GM23248 (cell line): Measurements from ENCODE around the gene IL18BP. TPM values are rescaled to one million over a fixed set of nuclear protein-coding genes. Genes with fewer than 3 reads are reported as not detected.
A peak's percentile ranks its signal among the peaks of the same experiment; 100 is the strongest.

Source experiments
- DNase-seq: peaks from one replicate; pipeline ENCODE4 v3.0.0-alpha.2; 2015
- H2AFZ ChIP-seq: fragments of 200-600 bp; sonication (generic); 2 replicates; pipeline ENCODE4 v1.6.1; 2016; ENCODE audit warnings: antibody characterized with exemption
- H3F3A ChIP-seq: fragments of 200-600 bp; sonication (generic); 2 replicates; pipeline ENCODE4 v1.6.1; 2016; ENCODE audit warnings: mild to moderate bottlenecking, antibody characterized with exemption, mixed run types; ENCODE audit not compliant: insufficient read depth
- H3K27ac ChIP-seq: fragments of 200-600 bp; sonication (generic); 2 replicates; pipeline ENCODE4 v1.5.1; 2016; ENCODE audit warnings: mild to moderate bottlenecking
- H3K27me3 ChIP-seq: fragments of 200-600 bp; sonication (generic); replicated peaks from 2 replicates; pipeline ENCODE4 v1.6.1; 2016; ENCODE audit warnings: mild to moderate bottlenecking; ENCODE audit not compliant: insufficient read depth
- H3K36me3 ChIP-seq: fragments of 200-600 bp; sonication (generic); 2 replicates; pipeline ENCODE4 v1.6.1; 2016; ENCODE audit warnings: low read depth, mild to moderate bottlenecking
- H3K4me1 ChIP-seq: fragments of 200-600 bp; sonication (generic); 2 replicates; pipeline ENCODE4 v1.6.1; 2016; ENCODE audit warnings: mild to moderate bottlenecking; ENCODE audit not compliant: insufficient read depth
- H3K4me2 ChIP-seq: fragments of 200-600 bp; sonication (generic); one replicate; pipeline ENCODE4 v1.6.1; 2016; ENCODE audit warnings: mild to moderate bottlenecking; ENCODE audit not compliant: unreplicated experiment
- H3K4me3 ChIP-seq: fragments of 200-600 bp; sonication (generic); 2 replicates; pipeline ENCODE4 v1.5.1; 2016; ENCODE audit warnings: mild to moderate bottlenecking
- H3K79me2 ChIP-seq: fragments of 200-600 bp; sonication (generic); 2 replicates; pipeline ENCODE4 v1.6.1; 2016; ENCODE audit warnings: mild to moderate bottlenecking; ENCODE audit not compliant: insufficient read depth
- H3K9ac ChIP-seq: fragments of 200-600 bp; sonication (generic); 2 replicates; pipeline ENCODE4 v1.6.1; 2016; ENCODE audit warnings: mild to moderate bottlenecking
- H3K9me2 ChIP-seq: fragments of 200-600 bp; sonication (generic); 2 replicates; pipeline ENCODE4 v1.6.1; 2016; ENCODE audit warnings: mixed run types, mild to moderate bottlenecking, moderate library complexity; ENCODE audit not compliant: insufficient read depth
- H3K9me3 ChIP-seq: fragments of 200-600 bp; sonication (generic); one replicate; pipeline ENCODE4 v1.6.1; 2017; ENCODE audit warnings: low read depth
- H4K20me1 ChIP-seq: fragments of 200-600 bp; sonication (generic); 2 replicates; pipeline ENCODE4 v1.6.0; 2016; ENCODE audit not compliant: insufficient read depth
- EZH2 ChIP-seq: fragments of 200-600 bp; sonication (generic); IDR thresholded peaks from 2 replicates; pipeline ENCODE4 v1.6.1; 2018; ENCODE audit warnings: antibody characterized with exemption, mild to moderate bottlenecking; ENCODE audit not compliant: insufficient read depth, poor library complexity, severe bottlenecking
- EZH2phosphoT487 ChIP-seq: fragments of 200-600 bp; sonication (generic); IDR thresholded peaks from 2 replicates; pipeline ENCODE4 v1.6.1; 2018; ENCODE audit warnings: antibody characterized with exemption, moderate library complexity, mild to moderate bottlenecking, low read depth; ENCODE audit not compliant: insufficient read depth
- WGBS, 2 experiments: methylation state at CpG; one replicate each; pipeline ENCODE4 v1.1.6; 2015 to 2017; ENCODE audit warnings: low lambda C conversion rate in 2 of 2, low coverage in 1 of 2; ENCODE audit errors: missing lambda C conversion rate in 2 of 2; 5-methylcytosine and 5-hydroxymethylcytosine counted together
- in situ Hi-C: fragments of 300-500 bp; cut with MboI; formaldehyde crosslinking; loops from 2 replicates; pipeline ENCODE4 v1.15.0; 2020
- polyA plus RNA-seq: library from polyadenylated mRNA; unstranded; fragments of >200 nt; fragmentation: Nextera tagmentation; extraction: Ambion mirVana; gene quantifications from 2 replicates; pipeline ENCODE4 v1.2.1, GENCODE V29; 2016
- total RNA-seq: library from RNA; depleted of rRNA; stranded (reverse); fragments of >200 nt; shearing (Covaris generic); gene quantifications from 2 replicates; pipeline ENCODE4 v1.2.3, GENCODE V29; 2014

The IL18BP gene
- total and polyA plus RNA-seq, 2 experiments from 2014 or later, result 0.44 to 2.5 TPM

- Histone ChIP-seq H2AFZ (no peak overlapping the region), H3K4me3 (no peak overlapping the region), H3F3A (peaks cover 21% of the 10 kb centered on the region), H3K9me2 (no peaks in the 10 kb centered on the region), H3K27ac (no peak overlapping the region), H3K79me2 (no peaks in the 10 kb centered on the region), H4K20me1 (no peaks in the 10 kb centered on the region), H3K36me3 (0 out of 2 replicates have a peak, but pooled peaks cover 7% of the 10 kb centered on the region), H3K9me3 (no peaks in the 10 kb centered on the region), H3K4me1 (no peaks in the 10 kb centered on the region), H3K27me3 (no peaks in the 10 kb centered on the region), H3K9ac (peak overlapping the region; percentile 34; the same call in 1 of the 2 replicates), H3K4me2 (peak overlapping the region; percentile 44)
- in situ Hi-C loops, result no loop called here
- DNase-seq, result no peak
- no peak for TF ChIP-seq EZH2
- no peak for TF ChIP-seq EZH2phosphoT487
- 66 to 70% methylated on average over 8 of the region's 8 CpGs for WGBS, 2 experiments
Measured at GRCh38 chr11:71999798-72000197, 1.1 kb downstream of the IL18BP start.

GRCh38 chr11:72000202-72000867 lies 1.6 kb downstream of the IL18BP start:
- no peak overlapping the region for H3K4me3 ChIP-seq

GRCh38 chr11:72001285-72001684 lies 2.6 kb downstream of the IL18BP start:
- Histone ChIP-seq H3K9me2 (no peaks in the 10 kb centered on the region), H2AFZ (no peak overlapping the region), H3K27ac (no peak overlapping the region), H3K9ac (no peak overlapping the region), H3K36me3 (peaks cover 21% of the 10 kb centered on the region; the same call in 1 of the 2 replicates), H3K9me3 (no peaks in the 10 kb centered on the region), H3F3A (peaks cover 32% of the 10 kb centered on the region), H3K4me2 (no peak overlapping the region), H3K79me2 (no peaks in the 10 kb centered on the region), H3K4me1 (no peaks in the 10 kb centered on the region), H4K20me1 (no peaks in the 10 kb centered on the region), H3K4me3 (no peak overlapping the region), H3K27me3 (no peaks in the 10 kb centered on the region)
- in situ Hi-C loops, result no loop called here
- 88 to 90% methylated on average over 11 of the region's 11 CpGs for WGBS, 2 experiments
- no peak for DNase-seq
- no peak for TF ChIP-seq EZH2phosphoT487
- TF ChIP-seq EZH2, result no peak

More at GRCh38 chr11:72000202-72000867, 1.6 kb downstream of the IL18BP start:
- H2AFZ ChIP-seq, result no peak overlapping the region
- no peak overlapping the region for H3K27ac ChIP-seq
- in situ Hi-C loops, result no loop called here
- 88 to 89% methylated on average over 9 to 10 of the region's 10 CpGs for WGBS, 2 experiments
- H3F3A ChIP-seq, result peaks cover 25% of the 10 kb centered on the region
- H3K4me2 ChIP-seq, result no peak overlapping the region
- no peaks in the 10 kb centered on the region for H3K4me1 ChIP-seq
- H3K79me2 ChIP-seq, result no peaks in the 10 kb centered on the region
- peaks cover 11% of the 10 kb centered on the region; the same call in 1 of the 2 replicates for H3K36me3 ChIP-seq
- no peak overlapping the region for H3K9ac ChIP-seq
- no peak for DNase-seq
- no peak for TF ChIP-seq EZH2phosphoT487
- TF ChIP-seq EZH2, result no peak
- H4K20me1 ChIP-seq, result no peaks in the 10 kb centered on the region
- no peaks in the 10 kb centered on the region for H3K9me3 ChIP-seq
- no peaks in the 10 kb centered on the region for H3K9me2 ChIP-seq
- no peaks in the 10 kb centered on the region for H3K27me3 ChIP-seq

GRCh38 chr11:72001834-72002591 lies 3.3 kb downstream of the IL18BP start:
- no peaks in the 10 kb centered on the region for H4K20me1 ChIP-seq
- H3K27ac ChIP-seq, result peak overlapping the region; percentile 12; the same call in 1 of the 2 replicates
- no peaks in the 10 kb centered on the region for H3K9me3 ChIP-seq
- in situ Hi-C loops, result no loop called here
- no peak overlapping the region for H3K9ac ChIP-seq
- no peaks in the 10 kb centered on the region for H3K79me2 ChIP-seq
- no peak overlapping the region for H3K4me3 ChIP-seq
- H3F3A ChIP-seq, result peaks cover 40% of the 10 kb centered on the region
- H3K27me3 ChIP-seq, result no peaks in the 10 kb centered on the region
- WGBS, 2 experiments, result 69% methylated on average over 10 of the region's 10 CpGs
- H3K4me2 ChIP-seq, result no peak overlapping the region
- H2AFZ ChIP-seq, result no peak overlapping the region
- H3K9me2 ChIP-seq, result no peaks in the 10 kb centered on the region
- H3K4me1 ChIP-seq, result no peaks in the 10 kb centered on the region
- DNase-seq, result no peak
- peaks cover 27% of the 10 kb centered on the region; the same call in 1 of the 2 replicates for H3K36me3 ChIP-seq
- TF ChIP-seq EZH2phosphoT487 (no peak), EZH2 (no peak)
